HL-60 (cell line): ENCODE measurements around the gene RAC3.

ENCODE experiments used
- DNase-seq, 2 experiments: peaks; one replicate each; pipeline ENCODE4 v3.0.0-alpha.2; 2010 to 2020; ENCODE audit warnings: low read depth in 1 of 2, low spot score in 1 of 2
- H3K27ac ChIP-seq: fragments of 250-450 bp; sonication (Bioruptor Pico); replicated peaks from 2 replicates; pipeline ENCODE4 v1.5.1; 2020; ENCODE audit warnings: mild to moderate bottlenecking, moderate library complexity
- H3K27me3 ChIP-seq: fragments of 250-450 bp; sonication (Bioruptor Pico); 2 replicates; pipeline ENCODE4 v1.5.1; 2021; ENCODE audit warnings: mild to moderate bottlenecking, moderate library complexity; ENCODE audit not compliant: insufficient read depth, poor library complexity, severe bottlenecking
- H3K4me3 ChIP-seq: replicated peaks from 2 replicates; pipeline ENCODE4 v1.5.1; 2011; ENCODE audit warnings: mild to moderate bottlenecking, control low read depth, low read length; ENCODE audit not compliant: insufficient read depth
- GABPA ChIP-seq: IDR thresholded peaks from 2 replicates; pipeline ENCODE4 v1.6.1; 2012; ENCODE audit warnings: low read depth
- POLR2AphosphoS5 ChIP-seq: IDR thresholded peaks from 2 replicates; pipeline ENCODE4 v1.6.1; 2012; ENCODE audit warnings: low read depth
- SPI1 ChIP-seq: IDR thresholded peaks from 2 replicates; pipeline ENCODE4 v1.6.1; 2012; ENCODE audit warnings: low read depth, mild to moderate bottlenecking, borderline replicate concordance
- TF ChIP-seq, protein P1 (sequence below): IDR thresholded peaks from one replicate; pipeline ENCODE4 v1.5.1; 2011; ENCODE audit warnings: low read length, control low read depth, inconsistent platforms; ENCODE audit not compliant: insufficient read depth
- TF ChIP-seq, protein P2 (sequence below): IDR thresholded peaks from 2 replicates; pipeline ENCODE4 v1.6.1; 2012; ENCODE audit warnings: low read depth; ENCODE audit not compliant: insufficient replicate concordance

The RAC3 gene

DNA sequence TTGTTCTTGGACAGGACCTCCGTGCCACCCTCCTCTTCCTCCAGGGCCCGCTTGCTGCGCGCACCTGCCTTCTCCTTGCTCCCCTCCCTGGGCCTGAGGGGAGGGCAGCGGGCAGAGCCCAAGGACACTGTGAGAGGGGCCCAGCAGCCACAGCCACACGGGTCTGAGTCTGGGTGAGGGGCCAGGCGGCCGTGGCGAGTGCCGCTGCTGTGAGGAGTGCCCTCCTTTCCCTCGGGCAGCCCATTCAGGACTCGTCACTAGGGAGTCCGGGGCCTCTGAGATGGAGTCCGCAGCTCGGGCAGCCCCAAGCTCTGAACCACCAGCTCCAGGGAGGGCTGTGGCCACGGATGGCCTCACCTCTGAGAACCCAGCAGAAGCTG is 28.5 kb downstream of the RAC3 start:
- Histone ChIP-seq H3K27ac (no peak overlapping the region), H3K4me3 (no peak overlapping the region), H3K27me3 (no peaks in the 10 kb centered on the region)
- TF ChIP-seq GABPA (no peak), SPI1 (no peak), POLR2AphosphoS5 (no peak)
- TF ChIP-seq, protein P1, sequence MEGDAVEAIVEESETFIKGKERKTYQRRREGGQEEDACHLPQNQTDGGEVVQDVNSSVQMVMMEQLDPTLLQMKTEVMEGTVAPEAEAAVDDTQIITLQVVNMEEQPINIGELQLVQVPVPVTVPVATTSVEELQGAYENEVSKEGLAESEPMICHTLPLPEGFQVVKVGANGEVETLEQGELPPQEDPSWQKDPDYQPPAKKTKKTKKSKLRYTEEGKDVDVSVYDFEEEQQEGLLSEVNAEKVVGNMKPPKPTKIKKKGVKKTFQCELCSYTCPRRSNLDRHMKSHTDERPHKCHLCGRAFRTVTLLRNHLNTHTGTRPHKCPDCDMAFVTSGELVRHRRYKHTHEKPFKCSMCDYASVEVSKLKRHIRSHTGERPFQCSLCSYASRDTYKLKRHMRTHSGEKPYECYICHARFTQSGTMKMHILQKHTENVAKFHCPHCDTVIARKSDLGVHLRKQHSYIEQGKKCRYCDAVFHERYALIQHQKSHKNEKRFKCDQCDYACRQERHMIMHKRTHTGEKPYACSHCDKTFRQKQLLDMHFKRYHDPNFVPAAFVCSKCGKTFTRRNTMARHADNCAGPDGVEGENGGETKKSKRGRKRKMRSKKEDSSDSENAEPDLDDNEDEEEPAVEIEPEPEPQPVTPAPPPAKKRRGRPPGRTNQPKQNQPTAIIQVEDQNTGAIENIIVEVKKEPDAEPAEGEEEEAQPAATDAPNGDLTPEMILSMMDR = no peak
- TF ChIP-seq, protein P2, sequence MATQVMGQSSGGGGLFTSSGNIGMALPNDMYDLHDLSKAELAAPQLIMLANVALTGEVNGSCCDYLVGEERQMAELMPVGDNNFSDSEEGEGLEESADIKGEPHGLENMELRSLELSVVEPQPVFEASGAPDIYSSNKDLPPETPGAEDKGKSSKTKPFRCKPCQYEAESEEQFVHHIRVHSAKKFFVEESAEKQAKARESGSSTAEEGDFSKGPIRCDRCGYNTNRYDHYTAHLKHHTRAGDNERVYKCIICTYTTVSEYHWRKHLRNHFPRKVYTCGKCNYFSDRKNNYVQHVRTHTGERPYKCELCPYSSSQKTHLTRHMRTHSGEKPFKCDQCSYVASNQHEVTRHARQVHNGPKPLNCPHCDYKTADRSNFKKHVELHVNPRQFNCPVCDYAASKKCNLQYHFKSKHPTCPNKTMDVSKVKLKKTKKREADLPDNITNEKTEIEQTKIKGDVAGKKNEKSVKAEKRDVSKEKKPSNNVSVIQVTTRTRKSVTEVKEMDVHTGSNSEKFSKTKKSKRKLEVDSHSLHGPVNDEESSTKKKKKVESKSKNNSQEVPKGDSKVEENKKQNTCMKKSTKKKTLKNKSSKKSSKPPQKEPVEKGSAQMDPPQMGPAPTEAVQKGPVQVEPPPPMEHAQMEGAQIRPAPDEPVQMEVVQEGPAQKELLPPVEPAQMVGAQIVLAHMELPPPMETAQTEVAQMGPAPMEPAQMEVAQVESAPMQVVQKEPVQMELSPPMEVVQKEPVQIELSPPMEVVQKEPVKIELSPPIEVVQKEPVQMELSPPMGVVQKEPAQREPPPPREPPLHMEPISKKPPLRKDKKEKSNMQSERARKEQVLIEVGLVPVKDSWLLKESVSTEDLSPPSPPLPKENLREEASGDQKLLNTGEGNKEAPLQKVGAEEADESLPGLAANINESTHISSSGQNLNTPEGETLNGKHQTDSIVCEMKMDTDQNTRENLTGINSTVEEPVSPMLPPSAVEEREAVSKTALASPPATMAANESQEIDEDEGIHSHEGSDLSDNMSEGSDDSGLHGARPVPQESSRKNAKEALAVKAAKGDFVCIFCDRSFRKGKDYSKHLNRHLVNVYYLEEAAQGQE = no peak
- DNase-seq = no peak

DNA sequence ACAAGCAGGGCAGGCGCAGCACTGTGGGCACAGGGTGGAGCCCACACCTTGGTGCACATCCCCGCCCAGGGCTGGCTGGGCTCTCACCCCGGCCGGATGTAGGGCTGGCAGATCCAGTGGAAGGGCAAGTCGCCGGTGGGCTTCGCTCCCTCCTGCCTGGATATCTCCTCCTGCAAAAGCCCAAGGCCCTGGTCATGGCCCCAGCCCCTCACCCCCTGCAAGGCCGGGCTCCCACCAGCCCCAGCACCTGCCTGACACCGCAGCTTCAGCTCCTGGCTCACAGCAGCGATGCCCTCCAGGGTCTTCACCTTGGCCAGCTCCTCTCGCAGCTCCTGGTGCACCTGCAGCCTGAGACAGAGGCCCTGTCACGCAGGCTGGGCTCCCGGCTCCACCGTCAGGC is 29.1 kb downstream of the RAC3 start:
- no peaks in the 10 kb centered on the region for H3K27me3 ChIP-seq
- no peak for TF ChIP-seq GABPA
- TF ChIP-seq, protein P2 = no peak
- TF ChIP-seq, protein P1 = no peak
- no peak for TF ChIP-seq POLR2AphosphoS5
- H3K4me3 ChIP-seq = no peak overlapping the region
- no peak for DNase-seq
- no peak overlapping the region for H3K27ac ChIP-seq

DNA sequence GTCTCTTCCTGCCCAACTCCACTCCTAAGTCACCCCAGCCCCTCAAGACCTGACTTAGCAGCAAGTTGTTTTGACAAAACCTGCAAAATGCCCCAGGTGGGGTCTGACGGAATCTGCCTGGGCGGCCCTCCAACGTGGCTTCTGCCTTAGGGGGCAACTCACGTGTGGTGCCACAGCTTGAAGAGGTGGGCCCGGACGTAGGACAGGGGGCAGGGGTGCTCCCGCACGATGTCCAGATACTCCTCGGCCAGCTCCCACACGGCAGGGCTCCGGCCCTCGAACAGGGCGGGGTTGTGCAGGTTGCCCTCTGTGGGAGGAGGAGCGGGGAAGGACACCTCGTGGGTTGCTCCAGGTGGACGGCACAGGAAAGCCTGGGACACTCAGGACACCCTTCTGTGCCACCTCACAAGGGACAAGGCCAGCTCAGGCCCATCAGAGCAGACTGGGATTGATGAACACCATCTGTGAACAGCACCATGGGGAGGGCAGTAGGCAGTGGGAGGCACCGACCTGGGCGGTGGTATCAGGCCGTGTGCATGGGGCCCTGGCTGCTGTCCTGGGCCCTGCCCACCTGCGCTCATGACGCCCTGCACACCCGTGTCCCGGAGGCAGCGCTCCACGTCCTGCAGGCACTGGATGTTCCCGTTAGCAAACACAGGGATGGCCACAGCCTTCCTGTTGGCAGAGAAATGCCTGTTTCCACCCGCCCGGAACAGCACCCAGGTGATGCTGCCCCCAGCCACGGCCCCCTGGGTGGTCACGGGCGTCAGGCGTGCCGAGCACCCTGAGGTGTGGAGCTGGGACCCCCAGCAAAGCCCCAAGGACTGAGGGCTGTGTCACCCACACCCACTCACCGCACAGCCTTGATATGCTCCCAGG is 29.8 kb downstream of the RAC3 start:
- TF ChIP-seq, protein P2 = no peak

More for the DNA sequence above, 29.8 kb downstream of the RAC3 start:
- Histone ChIP-seq H3K27ac (no peak overlapping the region), H3K27me3 (no peaks in the 10 kb centered on the region), H3K4me3 (no peak overlapping the region)
- no peak for DNase-seq
